HFF-Myc (cell line): ENCODE measurements around the gene PLEKHG5.

Source experiments
- DNase-seq: peaks from one replicate; pipeline ENCODE4 v3.0.0-alpha.2; 2011; ENCODE audit warnings: low read depth; ENCODE audit errors: extremely low read depth
- H3K4me3 ChIP-seq: replicated peaks from 2 replicates; pipeline ENCODE4 v1.5.1; 2011; ENCODE audit warnings: low read depth, mild to moderate bottlenecking, control low read depth, low read length
- CTCF ChIP-seq: IDR thresholded peaks from 2 replicates; pipeline ENCODE4 v1.5.1; 2012; ENCODE audit warnings: mild to moderate bottlenecking, low read depth, low read length, control low read depth; ENCODE audit errors: missing control alignments

Gene PLEKHG5

GRCh38 chr1:6511056-6511455 is 19.6 kb upstream of the PLEKHG5 start:
- TF ChIP-seq CTCF: no peak
- H3K4me3 ChIP-seq: no peak overlapping the region
- no peak for DNase-seq

- no peak for TF ChIP-seq CTCF
- no peak overlapping the region for H3K4me3 ChIP-seq
- DNase-seq: no peak
Measured at GRCh38 chr1:6510493-6510892, 19.0 kb upstream of the PLEKHG5 start.

GRCh38 chr1:6509919-6510291 is 18.4 kb upstream of the PLEKHG5 start:
- no peak for TF ChIP-seq CTCF
- DNase-seq: no peak

GRCh38 chr1:6509220-6509918 is 17.9 kb upstream of the PLEKHG5 start:
- no peak for TF ChIP-seq CTCF
- DNase-seq: no peak
- no peak overlapping the region for H3K4me3 ChIP-seq

More at GRCh38 chr1:6509919-6510291, 18.4 kb upstream of the PLEKHG5 start:
- no peak overlapping the region for H3K4me3 ChIP-seq

- H3K4me3 ChIP-seq: no peak overlapping the region
- no peak for TF ChIP-seq CTCF
- DNase-seq: no peak
Measured at GRCh38 chr1:6508816-6509189, 17.3 kb upstream of the PLEKHG5 start.

- no peak for TF ChIP-seq CTCF
- H3K4me3 ChIP-seq: no peak overlapping the region
- DNase-seq: no peak
Measured at GRCh38 chr1:6508154-6508815, 16.8 kb upstream of the PLEKHG5 start.
